GM12892 (cell line): Measurements from ENCODE around the gene MLPH.

Experiments
- POLR2A ChIP-seq: IDR thresholded peaks from 2 replicates; pipeline ENCODE4 v1.6.1; 2011; ENCODE audit warnings: low read depth, low read length, control low read depth
- TAF1 ChIP-seq: IDR thresholded peaks from 2 replicates; pipeline ENCODE4 v1.6.1; 2011; ENCODE audit warnings: low read depth, mild to moderate bottlenecking, control low read depth, low read length, borderline replicate concordance

- no peak for TF ChIP-seq TAF1
- TF ChIP-seq POLR2A = no peak
Observed at GRCh38 chr2:237459226-237459625, 27.8 kb upstream of the MLPH start.
